Thyroid gland (tissue), 4 donors: ENCODE data around the gene C2CD3. TPM values are rescaled to one million over a fixed set of nuclear protein-coding genes. Genes with fewer than 3 reads are reported as not detected.

ENCODE experiments used
- DNase-seq, 2 donors: peaks; one replicate each; pipeline ENCODE4 v3.0.0-alpha.2; 2019
- H3K27ac ChIP-seq, 3 donors: fragments of 200-600 bp; sonication (generic); 1 replicate in 2 of 3; 2 replicates in 1 of 3; pipeline ENCODE4 v1.5.1; 2016 to 2019; ENCODE audit warnings: mild to moderate bottlenecking in 1 of 3, moderate library complexity in 1 of 3
- H3K27me3 ChIP-seq: fragments of 200-600 bp; sonication (generic); one replicate; pipeline ENCODE4 v1.5.1; 2019
- H3K36me3 ChIP-seq, 2 donors: fragments of 200-600 bp; sonication (generic); one replicate each; pipeline ENCODE4 v1.5.1; 2016 to 2019
- H3K4me1 ChIP-seq, 2 donors: fragments of 200-600 bp; sonication (generic); one replicate each; pipeline ENCODE4 v1.5.1; 2017 to 2019
- H3K4me3 ChIP-seq, 3 donors: fragments of 200-600 bp; sonication (generic); replicated peaks in 1 of 3; 1 replicate in 2 of 3; 2 replicates in 1 of 3; pipeline ENCODE4 v1.5.1; 2016; ENCODE audit warnings: mild to moderate bottlenecking in 1 of 3
- H3K9me3 ChIP-seq: fragments of 200-600 bp; sonication (generic); one replicate; pipeline ENCODE4 v1.5.1; 2017
- POLR2A ChIP-seq, 2 donors: fragments of 450-650 bp; IDR thresholded peaks; one replicate each; pipeline ENCODE4 v1.6.1; 2017; ENCODE audit warnings: antibody characterized with exemption in 2 of 2, mild to moderate bottlenecking in 2 of 2, moderate library complexity in 1 of 2
- WGBS, 2 donors: methylation state at CpG; one replicate each; pipeline ENCODE4 v1.1.5; 2017; 5-methylcytosine and 5-hydroxymethylcytosine counted together
- intact Hi-C: fragments of 100-400 bp; cut with DNase I; formaldehyde crosslinking; loops from one replicate; pipeline ENCODE4 v1.15.1; 2023
- total RNA-seq, 4 donors: library from RNA; depleted of rRNA; stranded (reverse); fragments of >200 nt; gene quantifications; one replicate each; pipeline ENCODE4 v1.2.3, GENCODE V29; 2016
- TF ChIP-seq, protein P1 (sequence below), 6 experiments: fragments of 200-600 bp in 3 of 6; fragments of 450-650 bp in 3 of 6; sonication (generic) in 3 of 6; IDR thresholded peaks; one replicate each; pipeline ENCODE4 v1.5.1; 2016 to 2019; ENCODE audit warnings: antibody characterized with exemption in 6 of 6, mild to moderate bottlenecking in 2 of 6, inconsistent platforms in 1 of 6, moderate library complexity in 1 of 6

Gene C2CD3
- total RNA-seq, 4 donors from 2014 or later: 37.8 to 85.8 (median 40.7) TPM

DNA sequence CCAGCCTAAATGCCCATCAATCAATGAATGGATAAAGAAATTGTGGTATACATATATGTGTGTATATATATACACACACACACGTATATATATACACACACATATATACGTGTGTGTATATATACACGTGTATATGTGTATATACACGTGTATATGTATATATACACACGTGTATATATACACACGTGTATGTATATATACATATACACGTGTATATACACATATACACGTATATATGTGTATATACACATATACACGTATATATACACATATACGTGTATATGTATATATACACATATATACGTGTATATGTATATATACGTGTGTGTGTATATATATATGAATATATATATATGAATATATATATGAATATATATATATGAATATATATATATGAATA, 54.1 kb downstream of the C2CD3 start:
- Histone ChIP-seq H3K4me3 (no peak overlapping the region), H3K36me3 (peaks cover 13 to 18% of the 10 kb centered on the region in 2 donors), H3K9me3 (no peaks in the 10 kb centered on the region), H3K4me1 (peaks cover 3 to 19% of the 10 kb centered on the region in 2 donors), H3K27me3 (no peaks in the 10 kb centered on the region), H3K27ac (no peak overlapping the region)
- no peak for TF ChIP-seq POLR2A (IDR thresholded peaks at IDR 0.05)
- TF ChIP-seq, protein P1, sequence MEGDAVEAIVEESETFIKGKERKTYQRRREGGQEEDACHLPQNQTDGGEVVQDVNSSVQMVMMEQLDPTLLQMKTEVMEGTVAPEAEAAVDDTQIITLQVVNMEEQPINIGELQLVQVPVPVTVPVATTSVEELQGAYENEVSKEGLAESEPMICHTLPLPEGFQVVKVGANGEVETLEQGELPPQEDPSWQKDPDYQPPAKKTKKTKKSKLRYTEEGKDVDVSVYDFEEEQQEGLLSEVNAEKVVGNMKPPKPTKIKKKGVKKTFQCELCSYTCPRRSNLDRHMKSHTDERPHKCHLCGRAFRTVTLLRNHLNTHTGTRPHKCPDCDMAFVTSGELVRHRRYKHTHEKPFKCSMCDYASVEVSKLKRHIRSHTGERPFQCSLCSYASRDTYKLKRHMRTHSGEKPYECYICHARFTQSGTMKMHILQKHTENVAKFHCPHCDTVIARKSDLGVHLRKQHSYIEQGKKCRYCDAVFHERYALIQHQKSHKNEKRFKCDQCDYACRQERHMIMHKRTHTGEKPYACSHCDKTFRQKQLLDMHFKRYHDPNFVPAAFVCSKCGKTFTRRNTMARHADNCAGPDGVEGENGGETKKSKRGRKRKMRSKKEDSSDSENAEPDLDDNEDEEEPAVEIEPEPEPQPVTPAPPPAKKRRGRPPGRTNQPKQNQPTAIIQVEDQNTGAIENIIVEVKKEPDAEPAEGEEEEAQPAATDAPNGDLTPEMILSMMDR (IDR thresholded peaks at IDR 0.05): no peak
- intact Hi-C loops: no loop called here
- no peak for DNase-seq
- WGBS, 2 donors: 93 to 95% methylated on average over 12 of the region's 12 CpGs

GRCh38 chr11:74112877-74113276, 57.9 kb downstream of the C2CD3 start:
- DNase-seq: no peak
- Histone ChIP-seq H3K4me1 (peaks cover 0 to 4% of the 10 kb centered on the region in 2 donors), H3K9me3 (no peaks in the 10 kb centered on the region), H3K27me3 (no peaks in the 10 kb centered on the region), H3K36me3 (peaks cover 13 to 18% of the 10 kb centered on the region in 2 donors), H3K4me3 (no peak overlapping the region), H3K27ac (no peak overlapping the region)
- 93 to 94% methylated on average over 2 of the region's 2 CpGs for WGBS, 2 donors
- intact Hi-C loops: no loop called here
- no peak for TF ChIP-seq POLR2A (IDR thresholded peaks at IDR 0.05)
- TF ChIP-seq, protein P1 (IDR thresholded peaks at IDR 0.05): no peak

- no peak for TF ChIP-seq POLR2A (IDR thresholded peaks at IDR 0.05)
- TF ChIP-seq, protein P1 (IDR thresholded peaks at IDR 0.05): no peak
- 95 to 100% methylated on average over 1 of the region's 1 CpG for WGBS, 2 donors
- intact Hi-C loops: no loop called here
- Histone ChIP-seq H3K27ac (no peak overlapping the region), H3K4me3 (no peak overlapping the region), H3K4me1 (peaks cover 0 to under 1% of the 10 kb centered on the region in 2 donors), H3K27me3 (no peaks in the 10 kb centered on the region), H3K9me3 (no peaks in the 10 kb centered on the region), H3K36me3 (peaks cover 6 to 19% of the 10 kb centered on the region in 2 donors)
- DNase-seq: no peak
Observed at GRCh38 chr11:74106124-74106523, 64.7 kb downstream of the C2CD3 start.

- Histone ChIP-seq H3K36me3 (peaks cover 6 to 31% of the 10 kb centered on the region in 2 donors), H3K27me3 (no peaks in the 10 kb centered on the region), H3K4me3 (no peak overlapping the region), H3K27ac (no peak overlapping the region), H3K9me3 (no peaks in the 10 kb centered on the region), H3K4me1 (peaks cover 0 to 5% of the 10 kb centered on the region in 2 donors)
- TF ChIP-seq, protein P1 (IDR thresholded peaks at IDR 0.05): no peak
- no peak for TF ChIP-seq POLR2A (IDR thresholded peaks at IDR 0.05)
- intact Hi-C loops: no loop called here
- no peak for DNase-seq
Observed at GRCh38 chr11:74102321-74102720, 68.5 kb downstream of the C2CD3 start.

DNA sequence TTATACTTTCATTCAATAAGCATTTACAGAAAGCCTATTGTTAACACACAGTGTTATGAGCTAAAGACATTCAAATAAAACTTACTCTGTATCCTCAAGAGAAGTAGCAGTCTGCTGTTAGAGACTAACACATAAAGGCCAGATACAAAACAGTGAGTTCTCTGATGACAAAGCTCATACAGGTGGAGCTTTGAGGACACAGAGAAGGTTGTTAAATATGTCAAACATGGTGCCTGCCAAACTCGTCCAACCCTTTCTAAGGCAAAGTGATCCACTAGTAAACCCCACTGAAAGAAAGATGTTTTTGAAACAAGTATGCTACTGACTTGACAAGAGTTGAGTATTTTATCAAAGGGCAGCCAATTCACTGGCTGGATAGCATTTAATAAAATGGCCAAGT, 70.1 kb downstream of the C2CD3 start:
- Histone ChIP-seq H3K4me1 (peaks cover 0 to 5% of the 10 kb centered on the region in 2 donors), H3K9me3 (no peaks in the 10 kb centered on the region), H3K4me3 (no peak overlapping the region), H3K36me3 (peaks cover 0 to 25% of the 10 kb centered on the region in 2 donors), H3K27me3 (no peaks in the 10 kb centered on the region), H3K27ac (no peak overlapping the region)
- no peak for DNase-seq
- WGBS, 2 donors: 89 to 100% methylated on average over 1 of the region's 1 CpG
- TF ChIP-seq, protein P1 (IDR thresholded peaks at IDR 0.05): no peak
- no peak for TF ChIP-seq POLR2A (IDR thresholded peaks at IDR 0.05)
- intact Hi-C loops: no loop called here
